A172 (cell line): Measurements from ENCODE around the gene NEUROD4. TPM values are rescaled to one million over a fixed set of nuclear protein-coding genes. Genes with fewer than 3 reads are reported as not detected.
A peak's percentile ranks its signal among the peaks of the same experiment; 100 is the strongest.
"Not testable (repeated sequence)": the region's sequence is repeated elsewhere in the genome, so short reads cannot be mapped to it uniquely, and the experiment has no call there.

Source experiments
- DNase-seq: peaks from one replicate; pipeline ENCODE4 v3.0.0-alpha.2; 2015; ENCODE audit warnings: low spot score
- total RNA-seq: library from RNA; depleted of rRNA; stranded (reverse); fragments of >200 nt; shearing (Covaris generic); gene quantifications from 2 replicates; pipeline ENCODE4 v1.2.3, GENCODE V29; 2014; rRNA removed

Gene NEUROD4
- not detected in 2 replicates for total RNA-seq

- DNase-seq = peak; percentile 67
Observed at GRCh38 chr12:55019784-55020183, at the start of gene NEUROD4. Gene NEUROD4 (plus strand): TSS chr12:55019974. CDS start chr12:55026440, 6,466 bp downstream.

GRCh38 chr12:54970741-54971140 lies 49.0 kb upstream of the NEUROD4 start:
- DNase-seq = no peak

GRCh38 chr12:54973556-54973955 lies 46.2 kb upstream of the NEUROD4 start:
- no peak for DNase-seq

DNA sequence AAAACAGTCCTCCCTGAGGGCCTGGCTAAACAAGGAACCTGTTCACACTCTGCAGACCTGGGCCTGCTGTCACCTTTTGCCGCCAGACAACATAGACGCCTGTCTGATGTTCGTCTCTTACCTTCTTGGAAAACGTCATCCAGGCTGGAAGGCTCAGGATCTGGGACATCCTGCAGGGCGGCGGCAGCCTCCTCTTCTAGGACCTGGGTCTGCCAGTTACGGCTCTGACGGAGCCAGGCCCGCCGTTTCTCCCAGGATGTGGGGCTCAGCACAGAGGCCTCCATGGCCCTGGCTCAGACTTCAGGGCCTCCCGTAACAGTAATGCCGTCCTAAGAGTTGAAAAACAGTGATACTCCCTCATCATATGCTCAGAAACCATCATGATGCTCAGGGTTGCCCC lies 45.5 kb upstream of the NEUROD4 start:
- DNase-seq = no peak

GRCh38 chr12:54975272-54975671 lies 44.5 kb upstream of the NEUROD4 start:
- no peak for DNase-seq

GRCh38 chr12:54975875-54976274 lies 43.9 kb upstream of the NEUROD4 start:
- no peak for DNase-seq

DNA sequence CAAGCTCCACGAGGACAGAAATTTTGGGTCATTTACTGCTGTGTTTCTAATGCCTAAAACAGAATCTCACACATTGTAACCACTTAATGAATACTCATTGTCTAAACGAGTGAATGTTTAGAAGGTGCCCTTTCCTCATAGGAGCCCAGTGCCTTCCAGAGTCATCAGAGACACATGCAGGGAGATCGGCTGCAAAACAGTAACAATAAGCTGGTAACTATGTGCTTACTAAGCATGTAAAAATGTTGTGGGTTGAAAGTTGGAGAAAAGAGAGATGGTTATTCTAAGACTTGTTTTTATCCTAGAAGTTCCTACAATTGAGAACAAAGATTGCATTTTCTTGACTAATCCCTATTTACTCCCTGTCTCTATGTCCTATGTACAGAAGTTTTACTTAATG lies 42.6 kb upstream of the NEUROD4 start:
- DNase-seq = no peak

- DNase-seq = no peak
Observed at GRCh38 chr12:54977857-54978256, 41.9 kb upstream of the NEUROD4 start.

DNA sequence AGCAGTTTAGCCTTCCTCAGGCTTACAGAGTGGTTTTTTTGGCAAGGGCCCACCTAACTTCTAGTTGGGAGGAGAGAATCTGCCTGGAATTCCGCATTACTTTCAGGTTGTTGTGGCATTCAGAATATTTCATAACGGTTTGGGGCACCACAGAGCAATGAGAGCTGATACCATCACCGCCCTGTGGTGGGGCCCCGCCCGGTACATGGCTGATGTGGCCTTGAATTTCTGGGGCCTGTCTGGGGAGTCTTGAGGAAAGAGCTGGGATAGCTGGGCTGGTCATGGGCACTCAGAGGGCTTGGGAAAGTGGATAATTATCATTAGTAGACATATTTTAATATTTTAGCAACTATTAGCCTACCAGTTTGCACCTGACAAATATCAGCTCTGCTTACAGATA lies 39.4 kb upstream of the NEUROD4 start:
- no peak for DNase-seq

- DNase-seq = no peak
Observed at GRCh38 chr12:54981796-54982195, 38.0 kb upstream of the NEUROD4 start.

GRCh38 chr12:54983536-54984101 lies 36.2 kb upstream of the NEUROD4 start:
- no peak for DNase-seq

DNA sequence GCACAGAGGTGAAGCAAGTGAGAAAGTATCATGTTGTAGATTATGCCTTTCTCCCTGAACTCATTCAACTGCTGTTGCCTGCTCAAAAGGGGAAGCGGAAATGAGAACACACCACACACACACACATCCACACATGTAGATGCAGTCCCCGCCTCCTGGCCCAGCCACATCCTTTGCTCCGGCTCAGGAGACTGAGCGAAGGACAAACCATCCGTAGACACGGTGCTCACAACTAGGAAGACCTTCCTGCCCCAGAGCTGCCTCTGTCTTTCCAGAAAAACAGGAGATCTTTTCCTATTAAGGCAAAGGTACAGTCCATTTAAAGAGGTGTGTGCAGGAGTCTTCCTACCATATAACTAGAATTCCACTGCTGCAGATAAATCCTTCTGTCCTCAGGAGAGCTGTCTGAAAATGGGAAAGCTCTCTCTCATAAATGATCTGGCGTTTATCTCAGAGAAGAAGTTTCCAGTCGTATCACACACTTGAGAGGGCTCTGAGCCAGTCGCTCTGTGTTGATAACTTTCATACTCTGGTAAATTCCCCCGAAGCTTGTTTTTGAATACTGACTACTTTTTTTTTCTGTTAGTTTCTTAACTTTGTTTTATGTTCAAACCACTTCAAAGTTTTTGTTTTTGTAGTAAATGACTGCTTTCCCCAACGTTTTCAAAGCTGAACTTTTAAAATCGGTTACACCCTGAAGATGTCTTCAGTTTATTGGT lies 35.0 kb upstream of the NEUROD4 start, which contains the start of gene TESPA1:
Gene TESPA1 (minus strand): TSS at position 105 of the 719 bp plus-strand sequence. CDS start 10,200 bp downstream, outside the sequence.
- no peak for DNase-seq

GRCh38 chr12:54986773-54987172 lies 33.0 kb upstream of the NEUROD4 start:
- DNase-seq = not testable (repeated sequence)

- no peak for DNase-seq
Observed at GRCh38 chr12:54987611-54988231, 32.1 kb upstream of the NEUROD4 start.

GRCh38 chr12:54988402-54989054 lies 31.2 kb upstream of the NEUROD4 start:
- DNase-seq = no peak

DNA sequence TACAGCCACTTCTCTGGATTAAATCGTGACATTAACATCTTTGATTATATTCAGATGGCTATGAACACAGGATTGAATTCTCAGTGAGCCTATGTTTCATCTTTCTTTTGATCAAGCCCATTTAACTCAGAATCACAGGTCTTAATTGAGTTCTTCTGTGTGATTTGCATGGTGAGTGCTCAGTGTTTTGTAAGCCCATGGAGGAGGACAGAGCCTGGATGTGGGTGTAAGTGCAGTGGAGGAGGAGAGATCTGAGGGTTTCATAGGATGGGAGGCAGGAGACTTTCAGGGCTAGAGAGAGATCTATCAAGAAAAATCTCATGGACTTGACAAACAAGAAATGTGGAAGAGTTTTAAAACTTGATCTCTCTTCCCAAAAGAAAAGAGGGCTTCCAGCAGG lies 29.9 kb upstream of the NEUROD4 start:
- no peak for DNase-seq

DNA sequence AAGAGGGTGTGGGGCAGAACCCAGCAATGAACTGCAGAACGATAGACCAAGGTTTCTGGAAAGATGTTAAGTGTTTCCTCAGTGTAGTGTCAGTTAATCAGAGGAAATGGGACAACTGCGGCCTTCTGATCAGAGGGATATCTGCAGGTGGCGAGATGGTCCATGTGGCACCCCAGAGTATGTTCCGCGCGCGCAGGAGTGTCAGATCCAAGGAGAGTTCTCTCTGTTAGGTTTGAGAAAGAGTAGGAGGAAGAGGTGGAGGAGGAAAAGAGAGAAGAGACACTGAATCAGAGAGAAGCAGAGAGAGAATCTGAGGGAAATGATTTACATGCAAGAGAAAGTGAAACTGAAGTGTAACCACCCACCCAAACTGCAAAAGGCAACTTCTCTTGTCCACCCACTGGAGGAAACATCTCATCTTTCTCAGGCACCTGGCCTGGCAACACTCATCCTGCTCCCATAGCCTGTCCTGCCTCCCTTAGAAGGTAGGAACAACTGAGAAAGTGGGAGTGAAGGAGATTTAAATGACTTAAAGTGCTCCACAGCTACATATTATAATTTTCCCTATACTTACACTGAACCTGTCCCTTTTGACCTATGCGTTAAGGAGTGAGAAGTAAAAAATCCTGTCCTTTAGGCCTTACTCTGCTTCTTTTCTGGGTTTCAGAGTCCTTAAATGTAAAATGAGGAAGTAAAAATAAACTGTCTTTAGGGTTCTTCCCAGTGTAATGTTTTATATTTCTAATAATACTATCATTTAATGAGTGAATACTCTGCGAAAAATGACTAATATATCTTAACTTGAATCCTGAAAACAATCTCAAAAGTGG lies 28.4 kb upstream of the NEUROD4 start:
- no peak for DNase-seq

DNA sequence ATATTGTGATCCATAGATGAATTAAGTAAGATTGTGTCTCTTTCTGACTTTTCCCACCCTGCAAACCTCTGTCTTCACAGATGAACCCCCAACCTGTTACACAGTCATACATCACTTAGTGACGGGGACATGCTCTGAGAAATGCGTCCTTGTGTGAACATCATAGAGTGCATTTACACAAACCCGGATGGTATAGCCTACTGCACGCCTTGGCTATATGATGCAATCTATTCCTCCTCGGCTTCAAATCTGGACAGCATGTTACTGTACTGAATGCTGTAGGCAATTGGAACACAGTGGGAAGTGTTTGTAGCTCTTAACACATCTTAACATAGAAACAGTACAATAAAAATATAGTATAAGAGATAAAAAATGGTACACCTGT lies 27.8 kb upstream of the NEUROD4 start:
- DNase-seq = no peak

- DNase-seq = peak; percentile 47
Observed at GRCh38 chr12:54993181-54993835, 26.5 kb upstream of the NEUROD4 start.

GRCh38 chr12:54996205-54996604 lies 23.6 kb upstream of the NEUROD4 start:
- DNase-seq = no peak

- DNase-seq = no peak
Observed at GRCh38 chr12:54997929-54998522, 21.7 kb upstream of the NEUROD4 start.
